HTR-8/SVneo (cell line): ENCODE data around the gene RUNX3.

Source experiments
- DNase-seq: peaks from one replicate; pipeline ENCODE4 v3.0.0; 2011; ENCODE audit warnings: low spot score, mixed read lengths; ENCODE audit not compliant: insufficient read length
- FAIRE-seq: peaks from 2 replicates; lab custom pipeline; 2011; peaks lifted over from hg19 to GRCh38; lab: Jason Lieb, UNC

Gene RUNX3

GRCh38 chr1:24963943-24964693, 34.0 kb upstream of the RUNX3 start:
- no peak for DNase-seq
- FAIRE-seq: no peak

GRCh38 chr1:24963099-24963872, 33.2 kb upstream of the RUNX3 start:
- no peak for DNase-seq
- no peak for FAIRE-seq

GRCh38 chr1:24961961-24962861, 32.1 kb upstream of the RUNX3 start:
- FAIRE-seq: no peak
- no peak for DNase-seq

- no peak for FAIRE-seq
Measured at GRCh38 chr1:24961334-24961733, 31.3 kb upstream of the RUNX3 start.

GRCh38 chr1:24960071-24960801, 30.2 kb upstream of the RUNX3 start:
- DNase-seq (no peak), FAIRE-seq (no peak)

More at GRCh38 chr1:24961334-24961733, 31.3 kb upstream of the RUNX3 start:
- no peak for DNase-seq

GRCh38 chr1:24959623-24959975, 29.5 kb upstream of the RUNX3 start:
- no peak for DNase-seq
- no peak for FAIRE-seq

GRCh38 chr1:24958766-24959622, 28.9 kb upstream of the RUNX3 start:
- DNase-seq: no peak
- no peak for FAIRE-seq

- FAIRE-seq (no peak), DNase-seq (no peak)
Measured at GRCh38 chr1:24957808-24958752, 28.0 kb upstream of the RUNX3 start.

- DNase-seq (no peak), FAIRE-seq (no peak)
Measured at GRCh38 chr1:24957016-24957807, 27.1 kb upstream of the RUNX3 start.

- FAIRE-seq: no peak
- no peak for DNase-seq
Measured at GRCh38 chr1:24955779-24956365, 25.8 kb upstream of the RUNX3 start.

- FAIRE-seq: no peak
- peak; percentile 44 for DNase-seq
Measured at GRCh38 chr1:24955161-24955560, 25.1 kb upstream of the RUNX3 start.

- DNase-seq (no peak), FAIRE-seq (no peak)
Measured at GRCh38 chr1:24954631-24955030, 24.6 kb upstream of the RUNX3 start.

- DNase-seq (no peak), FAIRE-seq (no peak)
Measured at GRCh38 chr1:24954022-24954421, 23.9 kb upstream of the RUNX3 start.

GRCh38 chr1:24952413-24952841, 22.4 kb upstream of the RUNX3 start:
- no peak for DNase-seq
- FAIRE-seq: no peak

GRCh38 chr1:24951810-24952412, 21.8 kb upstream of the RUNX3 start:
- no peak for FAIRE-seq
- DNase-seq: no peak

GRCh38 chr1:24951337-24951736, 21.3 kb upstream of the RUNX3 start:
- DNase-seq (no peak), FAIRE-seq (no peak)
